ENCODE data around the gene MICB. TPM values are rescaled to one million over a fixed set of nuclear protein-coding genes. Genes with fewer than 3 reads are reported as not detected.
A peak's percentile ranks its signal among the peaks of the same experiment; 100 is the strongest.

The MICB gene
- total RNA-seq, 4 donors from 2014 or later = 2.3 to 9.3 (median 3.8) TPM

- TF ChIP-seq CTCF (IDR thresholded peaks at IDR 0.05; ENCODE audit: low read depth) = no peak
These were observed 62.2 kb downstream of the MICB start for GRCh38 chr6:31559958-31560696.

- TF ChIP-seq CTCF (IDR thresholded peaks at IDR 0.05; ENCODE audit: low read depth) = no peak
These were observed 62.7 kb downstream of the MICB start for GRCh38 chr6:31560697-31561058.

Small RNA genes within 50 kb of the gene (small RNA-seq; reads per million reads assigned to genes)
- gene AL663061.1 = not detected
- gene RF00019 = 0.49 reads per million
- gene SNORD117 = 693 reads per million, percentile 99 among the genes with 10 or more reads in this experiment
- not detected for gene SNORD84

Other genes with a start within 250 kb of the MICB start
- gene HLA-C, start 226.1 kb upstream of the MICB start, total RNA-seq = 100 to 1,000 TPM; 103 to 691 (median 453) TPM
- gene HLA-B, start 141.0 kb upstream of the MICB start, total RNA-seq = 1,000 to 10,000 TPM in 2 of 4 donors, 100 to 1,000 TPM in 2; 568 to 1,906 (median 1,383) TPM
- gene MICA, start 94.5 kb upstream of the MICB start, total RNA-seq = 10 to 100 TPM; 13.4 to 23.5 (median 15.9) TPM
- gene MCCD1, start 30.8 kb downstream of the MICB start, total RNA-seq = not detected
- gene DDX39B, start 43.9 kb downstream of the MICB start, total RNA-seq = 100 to 1,000 TPM; 168 to 258 (median 217) TPM
- gene ATP6V1G2, start 48.5 kb downstream of the MICB start, total RNA-seq = 1 to 10 TPM in 1 of 4 donors, under 1 TPM in 1, not detected in 2; 0.68 to 1.5 TPM
- gene NFKBIL1, start 49.5 kb downstream of the MICB start, total RNA-seq = 10 to 100 TPM in 3 of 4 donors, 1 to 10 TPM in 1; 5.2 to 54.4 (median 28.1) TPM
- not detected for gene LTA, start 74.1 kb downstream of the MICB start, total RNA-seq
- under 1 TPM in 2 of 4 donors, not detected in 2; 0.22 to 0.82 TPM for gene TNF, start 77.4 kb downstream of the MICB start, total RNA-seq
- gene LTB, start 84.3 kb downstream of the MICB start, total RNA-seq = under 1 TPM in 2 of 4 donors, not detected in 2; 0.66 to 0.85 TPM
- 10 to 100 TPM; 10.4 to 53.9 (median 12.5) TPM for gene LST1, start 88.1 kb downstream of the MICB start, total RNA-seq
- gene NCR3, start 94.9 kb downstream of the MICB start, total RNA-seq = under 1 TPM in 1 of 4 donors, not detected in 3; 0.68 TPM
- 100 to 1,000 TPM in 2 of 4 donors, 10 to 100 TPM in 2; 30.9 to 177 (median 76.2) TPM for gene AIF1, start 117.1 kb downstream of the MICB start, total RNA-seq
- gene PRRC2A, start 122.6 kb downstream of the MICB start, total RNA-seq = 10 to 100 TPM; 36.0 to 79.5 (median 46.5) TPM
- gene BAG6, start 154.5 kb downstream of the MICB start, total RNA-seq = 100 to 1,000 TPM; 152 to 230 (median 170) TPM
- 1 to 10 TPM; 1.5 to 4.4 (median 3.1) TPM for gene APOM, start 157.7 kb downstream of the MICB start, total RNA-seq
- 10 to 100 TPM; 12.9 to 19.2 (median 15.7) TPM for gene C6orf47, start 162.6 kb downstream of the MICB start, total RNA-seq
- 10 to 100 TPM; 13.4 to 20.0 (median 16.7) TPM for gene GPANK1, start 166.9 kb downstream of the MICB start, total RNA-seq
- gene CSNK2B, start 167.9 kb downstream of the MICB start, total RNA-seq = 100 to 1,000 TPM; 146 to 170 (median 165) TPM
- 10 to 100 TPM in 1 of 4 donors, 1 to 10 TPM in 3; 4.4 to 19.2 (median 6.5) TPM for gene LY6G5B, start 171.8 kb downstream of the MICB start, total RNA-seq
- gene LY6G5C, start 182.9 kb downstream of the MICB start, total RNA-seq = 1 to 10 TPM in 2 of 4 donors, not detected in 2; 1.4 to 1.5 TPM
- 10 to 100 TPM; 29.2 to 45.1 (median 35.6) TPM for gene ABHD16A, start 205.2 kb downstream of the MICB start, total RNA-seq
- not detected for gene LY6G6F, start 208.7 kb downstream of the MICB start, total RNA-seq
- not detected for gene LY6G6D, start 217.2 kb downstream of the MICB start, total RNA-seq
- not detected for gene LY6G6C, start 223.6 kb downstream of the MICB start, total RNA-seq
- gene MPIG6B, start 225.2 kb downstream of the MICB start, total RNA-seq = under 1 TPM in 1 of 4 donors, not detected in 3; 0.33 TPM
- 100 to 1,000 TPM; 112 to 189 (median 160) TPM for gene DDAH2, start 231.2 kb downstream of the MICB start, total RNA-seq
- gene CLIC1, start 238.4 kb downstream of the MICB start, total RNA-seq = 100 to 1,000 TPM; 181 to 503 (median 311) TPM
- gene MSH5, start 241.9 kb downstream of the MICB start, total RNA-seq = 10 to 100 TPM in 2 of 4 donors, 1 to 10 TPM in 2; 7.5 to 24.5 (median 9.0) TPM

Measured in subcutaneous adipose tissue (tissue), 4 donors.